PC-3 (cell line): Measurements from ENCODE around the gene CAPRIN2. TPM values are rescaled to one million over a fixed set of nuclear protein-coding genes. Genes with fewer than 3 reads are reported as not detected.
A peak's percentile ranks its signal among the peaks of the same experiment; 100 is the strongest.

ENCODE experiments used
- ATAC-seq: fragments of 200-7000 bp; cut with Tn5 transposase; 2 replicates; pipeline ENCODE4 v1.9.1; 2020; ENCODE audit warnings: mild to moderate bottlenecking, moderate library complexity
- BruUV-seq: library from RNA; stranded (reverse); fragments of 400-500 nt; replicated peaks from 2 replicates; lab custom pipeline; 2021; lab: Mats Ljungman, UMichigan
- CTCF ChIA-PET: fragments of 300-600 bp; sonication (Branson Sonifier 250); formaldehyde crosslinking; loops from one replicate; lab custom pipeline; 2022; ENCODE audit warnings: antibody characterized with exemption; lab: Charles Lee
- POLR2A ChIA-PET: fragments of 300-600 bp; sonication (Branson Sonifier 250); formaldehyde crosslinking; loops from one replicate; lab custom pipeline; 2022; ENCODE audit warnings: antibody characterized with exemption; ENCODE audit not compliant: unreplicated experiment; lab: Charles Lee
- DNase-seq: peaks from one replicate; pipeline ENCODE4 v3.0.0-alpha.2; 2015
- H2AFZ ChIP-seq: fragments of 300-600 bp; sonication (generic); 2 replicates; pipeline ENCODE4 v1.6.0; 2016; ENCODE audit warnings: antibody characterized with exemption, low read length
- H3F3A ChIP-seq: fragments of 300-600 bp; sonication (generic); one replicate; pipeline ENCODE4 v1.6.0; 2017; ENCODE audit warnings: antibody characterized with exemption, low read length, control low read depth, mild to moderate bottlenecking; ENCODE audit not compliant: unreplicated experiment
- H3K27ac ChIP-seq: fragments of 300-600 bp; sonication (generic); 2 replicates; pipeline ENCODE4 v1.5.1; 2016; ENCODE audit warnings: mild to moderate bottlenecking, low read length
- H3K27me3 ChIP-seq: fragments of 300-600 bp; sonication (generic); 2 replicates; pipeline ENCODE4 v1.6.1; 2016; ENCODE audit warnings: low read length, mixed read lengths
- H3K36me3 ChIP-seq: fragments of 300-600 bp; sonication (generic); 2 replicates; pipeline ENCODE4 v1.6.1; 2016; ENCODE audit warnings: low read depth, mixed run types, low read length, mixed read lengths
- H3K4me1 ChIP-seq: fragments of 300-600 bp; sonication (generic); 2 replicates; pipeline ENCODE4 v1.5.1; 2016; ENCODE audit warnings: low read length; ENCODE audit not compliant: insufficient read depth
- H3K4me2 ChIP-seq: fragments of 300-600 bp; sonication (generic); 2 replicates; pipeline ENCODE4 v1.6.0; 2016; ENCODE audit warnings: low read length
- H3K4me3 ChIP-seq: fragments of 300-600 bp; sonication (generic); 2 replicates; pipeline ENCODE4 v1.5.1; 2016; ENCODE audit warnings: mild to moderate bottlenecking, low read length, mixed read lengths
- H3K79me2 ChIP-seq: fragments of 300-600 bp; sonication (generic); 2 replicates; pipeline ENCODE4 v1.6.1; 2017; ENCODE audit warnings: low read length, mixed read lengths
- H3K9ac ChIP-seq: fragments of 300-600 bp; sonication (generic); 2 replicates; pipeline ENCODE4 v1.6.0; 2016; ENCODE audit warnings: mild to moderate bottlenecking, low read length
- H3K9me2 ChIP-seq: fragments of 300-600 bp; sonication (generic); replicated peaks from 2 replicates; pipeline ENCODE4 v1.6.1; 2016; ENCODE audit warnings: mixed run types, low read length, mixed read lengths
- H3K9me3 ChIP-seq: fragments of 300-600 bp; sonication (generic); 2 replicates; pipeline ENCODE4 v1.6.1; 2016; ENCODE audit warnings: low read length, mixed read lengths
- H4K20me1 ChIP-seq: fragments of 300-600 bp; sonication (generic); 2 replicates; pipeline ENCODE4 v1.6.1; 2016; ENCODE audit warnings: low read length, mixed read lengths
- CTCF ChIP-seq: fragments of 300-600 bp; sonication (generic); conservative IDR thresholded peaks from 2 replicates; pipeline ENCODE4 v1.5.1; 2017; ENCODE audit warnings: antibody characterized with exemption, low read depth, mild to moderate bottlenecking, low read length
- EZH2 ChIP-seq: fragments of 300-600 bp; sonication (generic); IDR thresholded peaks from one replicate; pipeline ENCODE4 v1.6.1; 2017; ENCODE audit warnings: antibody characterized with exemption, mild to moderate bottlenecking, low read length; ENCODE audit not compliant: unreplicated experiment
- EZH2phosphoT487 ChIP-seq: fragments of 300-600 bp; sonication (generic); IDR thresholded peaks from 2 replicates; pipeline ENCODE4 v1.6.1; 2018; ENCODE audit warnings: mild to moderate bottlenecking, antibody characterized with exemption, low read length, borderline replicate concordance
- intact Hi-C: fragments of 100-400 bp; cut with micrococcal nuclease; formaldehyde crosslinking; loops from 2 replicates; pipeline ENCODE4 v1.9.0; 2023
- total RNA-seq: library from RNA; depleted of rRNA; stranded (reverse); fragments of >200 nt; gene quantifications from 2 replicates; pipeline ENCODE4 v1.2.3, GENCODE V29; 2014

Gene CAPRIN2
- total RNA-seq, 1 experiment from 2014 or later = 23.1 TPM

GRCh38 chr12:30729547-30729946, 25.2 kb downstream of the CAPRIN2 start:
- POLR2A ChIA-PET = no interaction called here
- TF ChIP-seq EZH2 (no peak), CTCF (no peak), EZH2phosphoT487 (no peak)
- no TSS peak for BruUV-seq
- peaks cover 33% of the 10 kb centered on the region for H3K36me3 ChIP-seq
- H3K27me3 ChIP-seq = no peaks in the 10 kb centered on the region
- intact Hi-C loops = no loop called here
- no peak overlapping the region for H2AFZ ChIP-seq
- no peak for DNase-seq
- no peaks in the 10 kb centered on the region for H3K9me3 ChIP-seq
- H3K4me3 ChIP-seq = no peak overlapping the region
- no peaks in the 10 kb centered on the region for H4K20me1 ChIP-seq
- peaks cover 25% of the 10 kb centered on the region; the same call in 1 of the 2 replicates for H3K79me2 ChIP-seq
- no peak for ATAC-seq
- H3K4me1 ChIP-seq = peaks cover 17% of the 10 kb centered on the region
- no peaks in the 10 kb centered on the region for H3F3A ChIP-seq
- H3K27ac ChIP-seq = no peak overlapping the region
- H3K9me2 ChIP-seq = no peaks in the 10 kb centered on the region
- no peak overlapping the region for H3K4me2 ChIP-seq
- H3K9ac ChIP-seq = no peak overlapping the region
- CTCF ChIA-PET = no interaction called here

- H3K4me3 ChIP-seq = no peak overlapping the region
- ATAC-seq (no peak), DNase-seq (no peak)
- no peaks in the 10 kb centered on the region for H3K27me3 ChIP-seq
- no peak overlapping the region for H3K9ac ChIP-seq
- no peaks in the 10 kb centered on the region for H3K9me2 ChIP-seq
- peaks cover 48% of the 10 kb centered on the region for H3K36me3 ChIP-seq
- no peaks in the 10 kb centered on the region for H3K9me3 ChIP-seq
- CTCF ChIA-PET = interaction anchor here (0.9 kb wide), 1 partner anchor 27 kb away, joined by 4 read pairs; no protein-coding TSS in a partner anchor
- no peaks in the 10 kb centered on the region for H4K20me1 ChIP-seq
- H3K27ac ChIP-seq = no peak overlapping the region
- H3K79me2 ChIP-seq = peaks cover 34% of the 10 kb centered on the region; the same call in 1 of the 2 replicates
- no TSS peak for BruUV-seq
- POLR2A ChIA-PET = no interaction called here
- H3K4me1 ChIP-seq = peaks cover 17% of the 10 kb centered on the region
- no peak for TF ChIP-seq EZH2
- no peak for TF ChIP-seq CTCF
- TF ChIP-seq EZH2phosphoT487 = no peak
- no peaks in the 10 kb centered on the region for H3F3A ChIP-seq
- intact Hi-C loops = no loop called here
- H3K4me2 ChIP-seq = no peak overlapping the region
- no peak overlapping the region for H2AFZ ChIP-seq
These were observed 28.1 kb downstream of the CAPRIN2 start for GRCh38 chr12:30726647-30727046.

- no peaks in the 10 kb centered on the region for H3K9me2 ChIP-seq
- H3K4me1 ChIP-seq = peaks cover 17% of the 10 kb centered on the region
- ChIA-PET POLR2A (no interaction called here), CTCF (no interaction called here)
- no peaks in the 10 kb centered on the region for H3K27me3 ChIP-seq
- no TSS peak for BruUV-seq
- no peak overlapping the region for H3K9ac ChIP-seq
- H3K9me3 ChIP-seq = no peaks in the 10 kb centered on the region
- H3F3A ChIP-seq = no peaks in the 10 kb centered on the region
- no peak overlapping the region for H2AFZ ChIP-seq
- H4K20me1 ChIP-seq = no peaks in the 10 kb centered on the region
- H3K27ac ChIP-seq = peak overlapping the region; percentile 4; the same call in 1 of the 2 replicates
- peaks cover 48% of the 10 kb centered on the region for H3K36me3 ChIP-seq
- DNase-seq (peak; percentile 67), ATAC-seq (peak; percentile 91)
- TF ChIP-seq CTCF (no peak), EZH2 (no peak), EZH2phosphoT487 (no peak)
- intact Hi-C loops = no loop called here
- H3K4me2 ChIP-seq = peak overlapping the region; percentile 46
- no peak overlapping the region for H3K4me3 ChIP-seq
- peaks cover 34% of the 10 kb centered on the region; the same call in 1 of the 2 replicates for H3K79me2 ChIP-seq
These were observed 29.0 kb downstream of the CAPRIN2 start for GRCh38 chr12:30725739-30726138.
